HG02973 (cell line): ENCODE data around the gene ZNF451.

Experiments used
- ATAC-seq: cut with Tn5 transposase; IDR thresholded peaks from one replicate; pipeline ENCODE4 v1.9.1; 2021; ENCODE audit warnings: moderate library complexity; ENCODE audit not compliant: unreplicated experiment

Gene ZNF451

GRCh38 chr6:57198926-57199636, 109.1 kb downstream of the ZNF451 start:
- no peak for ATAC-seq

GRCh38 chr6:57201718-57202117, 111.7 kb downstream of the ZNF451 start:
- no peak for ATAC-seq

- no peak for ATAC-seq
Measured at GRCh38 chr6:57205550-57206328, 115.8 kb downstream of the ZNF451 start.

GRCh38 chr6:57207141-57207540, 117.2 kb downstream of the ZNF451 start:
- ATAC-seq, result no peak

GRCh38 chr6:57207872-57208271, 117.9 kb downstream of the ZNF451 start:
- no peak for ATAC-seq

- no peak for ATAC-seq
Measured at GRCh38 chr6:57209030-57209429, 119.0 kb downstream of the ZNF451 start.

GRCh38 chr6:57210060-57210459, 120.1 kb downstream of the ZNF451 start:
- ATAC-seq, result no peak

- ATAC-seq, result no peak
Measured at GRCh38 chr6:57215260-57215659, 125.3 kb downstream of the ZNF451 start.

GRCh38 chr6:57216235-57217101, 126.5 kb downstream of the ZNF451 start:
- ATAC-seq, result no peak

GRCh38 chr6:57217270-57217669, 127.3 kb downstream of the ZNF451 start:
- no peak for ATAC-seq
